ENCODE data around the gene CCNB3.

CCNB3 gene, protein sequence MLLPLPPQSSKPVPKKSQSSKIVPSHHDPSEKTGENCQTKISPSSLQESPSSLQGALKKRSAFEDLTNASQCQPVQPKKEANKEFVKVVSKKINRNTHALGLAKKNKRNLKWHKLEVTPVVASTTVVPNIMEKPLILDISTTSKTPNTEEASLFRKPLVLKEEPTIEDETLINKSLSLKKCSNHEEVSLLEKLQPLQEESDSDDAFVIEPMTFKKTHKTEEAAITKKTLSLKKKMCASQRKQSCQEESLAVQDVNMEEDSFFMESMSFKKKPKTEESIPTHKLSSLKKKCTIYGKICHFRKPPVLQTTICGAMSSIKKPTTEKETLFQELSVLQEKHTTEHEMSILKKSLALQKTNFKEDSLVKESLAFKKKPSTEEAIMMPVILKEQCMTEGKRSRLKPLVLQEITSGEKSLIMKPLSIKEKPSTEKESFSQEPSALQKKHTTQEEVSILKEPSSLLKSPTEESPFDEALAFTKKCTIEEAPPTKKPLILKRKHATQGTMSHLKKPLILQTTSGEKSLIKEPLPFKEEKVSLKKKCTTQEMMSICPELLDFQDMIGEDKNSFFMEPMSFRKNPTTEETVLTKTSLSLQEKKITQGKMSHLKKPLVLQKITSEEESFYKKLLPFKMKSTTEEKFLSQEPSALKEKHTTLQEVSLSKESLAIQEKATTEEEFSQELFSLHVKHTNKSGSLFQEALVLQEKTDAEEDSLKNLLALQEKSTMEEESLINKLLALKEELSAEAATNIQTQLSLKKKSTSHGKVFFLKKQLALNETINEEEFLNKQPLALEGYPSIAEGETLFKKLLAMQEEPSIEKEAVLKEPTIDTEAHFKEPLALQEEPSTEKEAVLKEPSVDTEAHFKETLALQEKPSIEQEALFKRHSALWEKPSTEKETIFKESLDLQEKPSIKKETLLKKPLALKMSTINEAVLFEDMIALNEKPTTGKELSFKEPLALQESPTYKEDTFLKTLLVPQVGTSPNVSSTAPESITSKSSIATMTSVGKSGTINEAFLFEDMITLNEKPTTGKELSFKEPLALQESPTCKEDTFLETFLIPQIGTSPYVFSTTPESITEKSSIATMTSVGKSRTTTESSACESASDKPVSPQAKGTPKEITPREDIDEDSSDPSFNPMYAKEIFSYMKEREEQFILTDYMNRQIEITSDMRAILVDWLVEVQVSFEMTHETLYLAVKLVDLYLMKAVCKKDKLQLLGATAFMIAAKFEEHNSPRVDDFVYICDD (N-terminal part only)
- total RNA-seq = 0 to 1.1 (median 0.25) reads per million in 9 experiments

GRCh38 chrX:50204364-50204899 is at the start of gene CCNB3:
Gene CCNB3, plus strand, starts transcription at chrX:50204765. Its CDS starts 80,399 bp downstream, at chrX:50285164.
- Mint-ChIP-seq H3K4me3 (peak within 1 kb of the TSS; percentile 65 to 84), H3K9me3 (no peaks in the 10 kb centered on the region), H3K4me1 (ENCODE audit: low read depth in 2 of 2) (peaks cover 0 to 3% of the 10 kb centered on the region in 2 donors), H3K27me3 (peaks cover 0 to under 1% of the 10 kb centered on the region in 2 donors), H3K27ac (peak within 1 kb of the TSS; percentile 86 to 88), H3K36me3 (ENCODE audit: insufficient read depth) (peaks cover 9% of the 10 kb centered on the region)
- ATAC-seq (replicated peaks) (peak; percentile 97), DNase-seq (peak; percentile 55 to 59 (median 58))

DNA sequence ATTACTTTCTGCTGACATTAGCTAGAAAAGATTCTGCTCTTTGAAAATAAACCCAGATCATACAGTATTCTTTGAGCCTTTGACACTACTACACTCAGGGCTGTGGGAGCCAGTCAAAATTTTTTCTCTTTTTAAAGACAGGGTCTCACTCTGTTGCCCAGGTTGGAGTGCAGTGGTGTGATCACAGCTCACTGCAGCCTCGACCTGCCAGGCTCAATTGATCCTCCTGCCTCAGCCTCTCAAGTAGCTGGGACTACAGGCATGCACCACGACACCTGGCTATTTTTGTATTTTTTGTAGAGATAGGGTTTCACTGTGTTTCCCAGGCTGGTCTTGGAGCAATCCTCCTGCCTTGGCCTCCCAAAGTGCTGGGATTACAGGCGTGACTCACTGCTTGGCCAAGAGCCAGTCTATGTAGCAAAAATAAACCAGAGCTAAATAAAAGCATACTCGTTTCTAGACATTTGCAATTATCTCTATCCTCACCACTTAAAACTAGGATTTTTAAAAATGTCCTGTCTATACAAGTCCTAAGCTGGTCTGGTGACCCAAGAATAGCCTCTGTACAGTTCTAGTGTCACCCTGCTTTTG is 46.9 kb upstream of the CCNB3 start:
- Mint-ChIP-seq H3K9me3 (no peaks in the 10 kb centered on the region), H3K36me3 (ENCODE audit: insufficient read depth) (no peaks in the 10 kb centered on the region), H3K4me1 (ENCODE audit: low read depth in 2 of 2) (no peaks in the 10 kb centered on the region), H3K4me3 (no peak overlapping the region), H3K27me3 (no peaks in the 10 kb centered on the region), H3K27ac (no peak overlapping the region)
- no peak for ATAC-seq (replicated peaks)
- DNase-seq = no peak

GRCh38 chrX:50158593-50158992 is 46.0 kb upstream of the CCNB3 start:
- H3K36me3 Mint-ChIP-seq (ENCODE audit: insufficient read depth) = no peaks in the 10 kb centered on the region
- H3K4me3 Mint-ChIP-seq = no peak overlapping the region
- H3K9me3 Mint-ChIP-seq = no peaks in the 10 kb centered on the region
- H3K27ac Mint-ChIP-seq = no peak overlapping the region
- H3K4me1 Mint-ChIP-seq (ENCODE audit: low read depth in 2 of 2) = no peaks in the 10 kb centered on the region
- no peaks in the 10 kb centered on the region for H3K27me3 Mint-ChIP-seq
- no peak for DNase-seq
- ATAC-seq (replicated peaks) = no peak

DNA sequence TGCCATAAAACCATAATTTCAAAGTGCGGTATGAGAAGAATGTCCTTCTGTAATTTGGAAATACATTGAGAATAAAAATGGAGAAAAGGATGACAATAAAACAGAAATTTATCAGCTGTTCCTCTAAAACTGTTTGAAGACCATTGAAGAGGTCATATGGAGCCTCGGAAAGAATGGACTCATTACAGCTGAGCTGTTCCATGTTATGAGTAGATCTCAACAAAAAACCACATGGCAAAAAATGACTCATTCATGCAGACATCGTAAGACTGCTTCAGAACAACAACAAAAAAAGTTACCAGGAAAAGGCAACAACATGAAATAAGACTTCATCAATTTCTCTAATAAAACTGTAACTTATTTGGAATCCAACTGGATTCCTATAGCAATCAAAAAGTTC is 43.4 kb upstream of the CCNB3 start:
- no peak for ATAC-seq (replicated peaks)
- H3K4me1 Mint-ChIP-seq (ENCODE audit: low read depth in 2 of 2) = no peaks in the 10 kb centered on the region

DNA sequence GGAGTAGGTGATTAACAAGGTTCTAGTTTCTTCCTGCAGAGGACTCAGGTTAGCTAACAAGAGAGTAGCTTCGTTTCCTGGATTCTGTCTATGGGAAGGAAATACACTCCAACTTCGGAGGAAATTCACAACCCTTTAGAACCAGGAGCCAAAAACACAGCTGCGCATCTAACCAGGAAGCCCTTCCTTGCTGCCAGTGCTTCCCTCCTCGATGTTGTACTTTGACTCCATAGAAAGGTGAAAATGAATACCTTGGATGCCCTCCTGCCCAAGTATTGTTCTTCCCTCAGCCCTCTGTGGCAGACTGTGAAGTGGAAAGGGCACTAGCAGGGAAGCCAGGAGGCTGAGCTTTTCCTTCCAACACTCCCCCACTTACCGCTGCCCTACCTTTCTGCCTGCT is 38.8 kb upstream of the CCNB3 start:
- H3K9me3 Mint-ChIP-seq = no peaks in the 10 kb centered on the region
- H3K4me1 Mint-ChIP-seq (ENCODE audit: low read depth in 2 of 2) = no peaks in the 10 kb centered on the region
- DNase-seq (no peak), ATAC-seq (replicated peaks) (no peak)
- no peak overlapping the region for H3K27ac Mint-ChIP-seq
- no peaks in the 10 kb centered on the region for H3K27me3 Mint-ChIP-seq
- no peaks in the 10 kb centered on the region for H3K36me3 Mint-ChIP-seq (ENCODE audit: insufficient read depth)
- no peak overlapping the region for H3K4me3 Mint-ChIP-seq

More for the DNA sequence above, 43.4 kb upstream of the CCNB3 start:
- Mint-ChIP-seq H3K27ac (no peak overlapping the region), H3K9me3 (no peaks in the 10 kb centered on the region), H3K36me3 (ENCODE audit: insufficient read depth) (no peaks in the 10 kb centered on the region), H3K4me3 (no peak overlapping the region), H3K27me3 (no peaks in the 10 kb centered on the region)
- DNase-seq = no peak

- no peaks in the 10 kb centered on the region for H3K9me3 Mint-ChIP-seq
- H3K36me3 Mint-ChIP-seq (ENCODE audit: insufficient read depth) = no peaks in the 10 kb centered on the region
- H3K4me3 Mint-ChIP-seq = no peak overlapping the region
- H3K4me1 Mint-ChIP-seq (ENCODE audit: low read depth in 2 of 2) = no peaks in the 10 kb centered on the region
- no peak overlapping the region for H3K27ac Mint-ChIP-seq
- DNase-seq = no peak
- no peak for ATAC-seq (replicated peaks)
- no peaks in the 10 kb centered on the region for H3K27me3 Mint-ChIP-seq
Measured at GRCh38 chrX:50167366-50167765, 37.2 kb upstream of the CCNB3 start.

GRCh38 chrX:50168241-50168687 is 36.3 kb upstream of the CCNB3 start:
- no peaks in the 10 kb centered on the region for H3K9me3 Mint-ChIP-seq
- no peaks in the 10 kb centered on the region for H3K36me3 Mint-ChIP-seq (ENCODE audit: insufficient read depth)
- no peak for ATAC-seq (replicated peaks)

GRCh38 chrX:50169717-50170116 is 34.8 kb upstream of the CCNB3 start:
- H3K4me1 Mint-ChIP-seq (ENCODE audit: low read depth in 2 of 2) = no peaks in the 10 kb centered on the region

More at GRCh38 chrX:50168241-50168687, 36.3 kb upstream of the CCNB3 start:
- no peak for DNase-seq
- H3K27ac Mint-ChIP-seq = no peak overlapping the region
- H3K27me3 Mint-ChIP-seq = no peaks in the 10 kb centered on the region
- H3K4me3 Mint-ChIP-seq = no peak overlapping the region
- H3K4me1 Mint-ChIP-seq (ENCODE audit: low read depth in 2 of 2) = no peaks in the 10 kb centered on the region

DNA sequence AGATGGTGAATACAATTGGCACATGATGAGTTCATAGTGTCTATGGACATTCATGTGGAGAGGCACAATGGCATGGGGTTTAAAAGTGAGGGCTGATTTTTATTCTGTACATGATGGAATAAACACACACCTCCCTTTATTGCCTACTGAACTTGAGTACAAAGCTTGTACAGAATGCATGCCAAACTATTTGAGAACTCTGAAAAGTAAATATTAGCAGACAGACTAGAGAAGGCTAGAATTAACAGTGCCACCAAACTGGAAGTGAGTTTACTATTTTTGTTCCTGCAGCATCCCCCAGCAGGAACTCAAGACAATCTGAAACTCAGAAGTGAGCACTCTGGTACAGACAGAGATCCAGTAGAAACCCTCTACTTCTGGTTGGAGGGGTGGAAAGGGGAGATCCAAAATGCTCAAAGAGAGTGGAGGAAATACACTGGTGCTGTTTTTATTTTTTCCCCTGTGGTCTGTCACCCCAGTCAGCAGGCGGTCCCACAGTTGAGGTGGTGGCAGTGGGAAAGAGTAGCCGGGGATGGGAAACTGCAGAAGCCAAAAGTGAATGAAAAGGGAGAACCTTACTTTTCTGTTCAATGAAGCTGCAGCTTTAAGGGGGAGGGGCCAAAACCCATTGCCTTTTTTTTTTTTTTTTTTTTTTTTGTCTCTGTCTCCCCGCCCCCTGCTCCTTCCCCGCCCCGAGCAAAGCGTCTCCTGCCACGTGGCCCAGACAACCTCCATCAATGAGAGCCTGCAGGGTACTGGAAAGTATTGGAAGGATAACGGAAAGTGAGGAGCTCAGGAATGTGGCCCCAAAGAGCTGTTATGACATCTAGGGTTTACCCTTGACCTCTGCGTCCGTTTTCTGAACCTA is 24.3 kb upstream of the CCNB3 start:
- Mint-ChIP-seq H3K9me3 (no peaks in the 10 kb centered on the region), H3K4me3 (no peak overlapping the region), H3K27ac (no peak overlapping the region), H3K36me3 (ENCODE audit: insufficient read depth) (no peaks in the 10 kb centered on the region), H3K4me1 (ENCODE audit: low read depth in 2 of 2) (no peaks in the 10 kb centered on the region), H3K27me3 (no peaks in the 10 kb centered on the region)
- no peak for ATAC-seq (replicated peaks)
- no peak for DNase-seq

More at GRCh38 chrX:50169717-50170116, 34.8 kb upstream of the CCNB3 start:
- Mint-ChIP-seq H3K27me3 (no peaks in the 10 kb centered on the region), H3K9me3 (no peaks in the 10 kb centered on the region), H3K27ac (no peak overlapping the region), H3K4me3 (no peak overlapping the region), H3K36me3 (ENCODE audit: insufficient read depth) (no peaks in the 10 kb centered on the region)
- no peak for DNase-seq
- ATAC-seq (replicated peaks) = no peak

DNA sequence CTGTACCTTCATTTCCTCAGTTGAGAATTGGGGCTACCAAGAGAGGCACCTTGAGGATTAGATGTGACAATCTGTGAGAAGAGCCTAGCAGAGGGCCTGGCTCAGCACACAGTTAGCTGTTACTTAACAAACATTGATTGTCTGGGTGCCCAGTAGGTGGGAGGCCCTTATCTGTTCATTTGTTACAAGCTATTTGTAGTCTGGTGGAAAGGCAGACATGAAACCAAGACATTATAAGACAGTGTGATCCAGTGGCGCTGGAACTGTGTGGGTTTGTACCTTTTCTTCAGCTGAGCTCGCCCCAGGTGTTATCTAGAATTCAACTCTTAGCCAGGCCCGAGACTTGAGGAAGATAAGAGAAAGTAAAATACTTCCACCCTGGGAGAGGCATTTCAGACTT is 20.7 kb upstream of the CCNB3 start:
- no peak overlapping the region for H3K4me3 Mint-ChIP-seq
- H3K27ac Mint-ChIP-seq = no peak overlapping the region

GRCh38 chrX:50188859-50189600 is 15.5 kb upstream of the CCNB3 start:
- Mint-ChIP-seq H3K9me3 (no peaks in the 10 kb centered on the region), H3K27ac (no peak overlapping the region), H3K36me3 (ENCODE audit: insufficient read depth) (no peaks in the 10 kb centered on the region), H3K27me3 (peaks cover 5 to 20% of the 10 kb centered on the region in 2 donors), H3K4me1 (ENCODE audit: low read depth in 2 of 2) (no peaks in the 10 kb centered on the region), H3K4me3 (no peak overlapping the region)
- DNase-seq = no peak
- ATAC-seq (replicated peaks) = no peak

More for the DNA sequence above, 20.7 kb upstream of the CCNB3 start:
- DNase-seq = no peak
- no peaks in the 10 kb centered on the region for H3K4me1 Mint-ChIP-seq (ENCODE audit: low read depth in 2 of 2)
- no peaks in the 10 kb centered on the region for H3K27me3 Mint-ChIP-seq
- ATAC-seq (replicated peaks) = no peak
- no peaks in the 10 kb centered on the region for H3K9me3 Mint-ChIP-seq
- no peaks in the 10 kb centered on the region for H3K36me3 Mint-ChIP-seq (ENCODE audit: insufficient read depth)

Measured in effector memory CD8-positive, alpha-beta T cell (primary cell).